ENCODE measurements around the gene RBM26.

RBM26 gene, protein sequence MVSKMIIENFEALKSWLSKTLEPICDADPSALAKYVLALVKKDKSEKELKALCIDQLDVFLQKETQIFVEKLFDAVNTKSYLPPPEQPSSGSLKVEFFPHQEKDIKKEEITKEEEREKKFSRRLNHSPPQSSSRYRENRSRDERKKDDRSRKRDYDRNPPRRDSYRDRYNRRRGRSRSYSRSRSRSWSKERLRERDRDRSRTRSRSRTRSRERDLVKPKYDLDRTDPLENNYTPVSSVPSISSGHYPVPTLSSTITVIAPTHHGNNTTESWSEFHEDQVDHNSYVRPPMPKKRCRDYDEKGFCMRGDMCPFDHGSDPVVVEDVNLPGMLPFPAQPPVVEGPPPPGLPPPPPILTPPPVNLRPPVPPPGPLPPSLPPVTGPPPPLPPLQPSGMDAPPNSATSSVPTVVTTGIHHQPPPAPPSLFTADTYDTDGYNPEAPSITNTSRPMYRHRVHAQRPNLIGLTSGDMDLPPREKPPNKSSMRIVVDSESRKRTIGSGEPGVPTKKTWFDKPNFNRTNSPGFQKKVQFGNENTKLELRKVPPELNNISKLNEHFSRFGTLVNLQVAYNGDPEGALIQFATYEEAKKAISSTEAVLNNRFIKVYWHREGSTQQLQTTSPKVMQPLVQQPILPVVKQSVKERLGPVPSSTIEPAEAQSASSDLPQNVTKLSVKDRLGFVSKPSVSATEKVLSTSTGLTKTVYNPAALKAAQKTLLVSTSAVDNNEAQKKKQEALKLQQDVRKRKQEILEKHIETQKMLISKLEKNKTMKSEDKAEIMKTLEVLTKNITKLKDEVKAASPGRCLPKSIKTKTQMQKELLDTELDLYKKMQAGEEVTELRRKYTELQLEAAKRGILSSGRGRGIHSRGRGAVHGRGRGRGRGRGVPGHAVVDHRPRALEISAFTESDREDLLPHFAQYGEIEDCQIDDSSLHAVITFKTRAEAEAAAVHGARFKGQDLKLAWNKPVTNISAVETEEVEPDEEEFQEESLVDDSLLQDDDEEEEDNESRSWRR

DNA sequence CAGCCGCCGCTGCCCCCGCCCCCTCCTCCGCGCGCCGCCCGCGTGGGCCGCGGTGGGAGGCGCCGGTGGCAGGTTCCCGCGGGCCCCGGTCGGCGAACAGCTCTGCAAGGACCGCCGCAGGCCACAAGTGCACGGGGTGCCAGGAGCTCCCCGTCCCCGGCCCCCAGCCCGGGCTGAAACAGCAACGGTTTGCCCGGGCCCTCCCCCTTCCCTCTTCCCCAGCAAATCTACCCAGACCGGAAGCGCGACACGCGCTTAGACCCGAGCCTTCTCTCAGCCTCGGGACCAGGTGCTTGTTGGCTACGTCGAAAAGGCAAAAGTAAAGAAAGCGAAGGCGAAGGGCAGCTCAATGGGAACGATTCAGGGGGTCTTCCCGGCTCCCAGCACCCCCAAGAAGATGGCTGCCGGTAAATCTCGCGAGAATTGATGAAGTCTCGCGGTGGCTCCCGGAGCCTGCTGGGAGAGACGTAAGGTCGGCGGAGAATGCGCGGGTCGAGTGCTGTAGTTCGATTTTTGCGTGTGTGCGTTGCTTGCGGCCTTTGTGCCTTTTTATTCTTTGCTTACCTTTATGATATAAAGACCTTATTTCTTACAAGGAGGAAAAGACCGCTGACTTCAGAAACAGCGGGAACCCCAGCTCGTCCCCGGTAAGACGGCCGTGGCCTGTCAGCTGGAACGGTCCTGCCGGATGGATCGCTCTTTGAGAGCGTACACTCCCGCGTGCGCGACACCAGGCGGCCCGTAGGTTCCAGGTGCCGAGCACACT lies at the start of gene RBM26:
Gene RBM26 (minus strand): TSS at position 425 of the 766 bp plus-strand sequence. CDS start 481 bp downstream, outside the sequence.
- Mint-ChIP-seq H3K27ac (peak within 1 kb of the TSS; percentile 99), H3K27me3 (ENCODE audit: low read depth, poor library complexity) (no peaks in the 10 kb centered on the region), H3K9me3 (no peaks in the 10 kb centered on the region), H3K4me3 (peak within 1 kb of the TSS; percentile 93), H3K4me1 (peaks cover 33% of the 10 kb centered on the region), H3K36me3 (ENCODE audit: low read depth) (peaks cover 9% of the 10 kb centered on the region)
- peak; percentile 93 for DNase-seq
- TF ChIP-seq, protein P1, sequence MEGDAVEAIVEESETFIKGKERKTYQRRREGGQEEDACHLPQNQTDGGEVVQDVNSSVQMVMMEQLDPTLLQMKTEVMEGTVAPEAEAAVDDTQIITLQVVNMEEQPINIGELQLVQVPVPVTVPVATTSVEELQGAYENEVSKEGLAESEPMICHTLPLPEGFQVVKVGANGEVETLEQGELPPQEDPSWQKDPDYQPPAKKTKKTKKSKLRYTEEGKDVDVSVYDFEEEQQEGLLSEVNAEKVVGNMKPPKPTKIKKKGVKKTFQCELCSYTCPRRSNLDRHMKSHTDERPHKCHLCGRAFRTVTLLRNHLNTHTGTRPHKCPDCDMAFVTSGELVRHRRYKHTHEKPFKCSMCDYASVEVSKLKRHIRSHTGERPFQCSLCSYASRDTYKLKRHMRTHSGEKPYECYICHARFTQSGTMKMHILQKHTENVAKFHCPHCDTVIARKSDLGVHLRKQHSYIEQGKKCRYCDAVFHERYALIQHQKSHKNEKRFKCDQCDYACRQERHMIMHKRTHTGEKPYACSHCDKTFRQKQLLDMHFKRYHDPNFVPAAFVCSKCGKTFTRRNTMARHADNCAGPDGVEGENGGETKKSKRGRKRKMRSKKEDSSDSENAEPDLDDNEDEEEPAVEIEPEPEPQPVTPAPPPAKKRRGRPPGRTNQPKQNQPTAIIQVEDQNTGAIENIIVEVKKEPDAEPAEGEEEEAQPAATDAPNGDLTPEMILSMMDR (IDR thresholded peaks at IDR 0.05), result no peak

DNA sequence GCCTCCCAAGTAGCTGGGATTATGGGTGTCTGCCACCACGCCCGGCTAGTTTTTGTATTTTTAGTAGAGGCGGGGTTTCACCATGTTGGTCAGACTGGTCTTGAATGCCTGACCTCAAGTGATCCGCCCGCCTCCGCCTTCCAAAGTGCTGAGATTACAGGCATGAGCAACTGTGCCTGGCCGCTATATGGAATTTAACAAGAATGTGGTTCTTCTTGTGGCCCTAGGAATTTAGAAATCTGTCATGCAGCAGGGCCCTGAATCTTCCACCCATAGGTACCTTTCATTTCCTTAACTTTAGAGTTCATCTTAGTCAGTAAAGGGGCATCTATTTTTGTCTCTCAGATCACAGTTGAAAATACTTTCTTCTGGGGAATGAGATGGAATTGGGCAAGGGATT lies 49.3 kb upstream of the RBM26 start:
- H3K36me3 Mint-ChIP-seq (ENCODE audit: low read depth), result no peaks in the 10 kb centered on the region
- H3K4me3 Mint-ChIP-seq, result no peak overlapping the region
- H3K27ac Mint-ChIP-seq, result no peak overlapping the region
- TF ChIP-seq, protein P1 (IDR thresholded peaks at IDR 0.05), result no peak
- H3K9me3 Mint-ChIP-seq, result no peaks in the 10 kb centered on the region
- no peak for DNase-seq
- H3K27me3 Mint-ChIP-seq (ENCODE audit: low read depth, poor library complexity), result no peaks in the 10 kb centered on the region
- peaks cover 29% of the 10 kb centered on the region for H3K4me1 Mint-ChIP-seq

DNA sequence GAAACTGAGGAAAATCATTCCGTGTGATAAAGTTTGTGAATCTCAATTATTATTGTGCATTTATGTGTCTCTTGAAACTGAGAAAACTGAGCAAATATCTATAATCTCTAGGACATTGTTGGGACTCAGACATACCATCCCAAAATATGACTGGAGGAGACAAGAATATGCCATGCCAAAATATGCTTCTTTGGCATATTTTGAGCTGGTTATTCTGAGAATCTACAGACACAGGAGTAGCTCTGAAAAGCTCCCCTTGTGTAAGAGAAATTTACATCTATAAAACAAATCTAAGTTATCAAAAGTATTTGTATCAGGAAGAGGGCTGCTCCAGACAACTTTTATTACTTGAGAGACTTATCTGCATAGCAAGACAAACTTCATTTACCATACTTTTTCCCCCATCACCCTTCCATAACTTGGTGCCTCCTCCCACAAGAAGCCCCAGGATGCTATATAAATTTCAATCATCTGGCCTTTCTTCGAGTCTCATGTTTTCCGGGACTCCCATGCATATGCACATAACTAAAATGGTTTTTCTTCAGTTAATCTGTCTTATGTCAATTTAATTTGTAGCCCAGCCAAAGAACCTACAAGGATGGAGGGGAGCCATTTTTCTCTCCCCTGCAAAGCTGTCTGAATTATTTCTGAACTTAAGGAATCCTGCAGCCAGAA lies 46.3 kb upstream of the RBM26 start:
- TF ChIP-seq, protein P1 (IDR thresholded peaks at IDR 0.05), result no peak
- Mint-ChIP-seq H3K27ac (no peak overlapping the region), H3K4me1 (peaks cover 14% of the 10 kb centered on the region), H3K36me3 (ENCODE audit: low read depth) (no peaks in the 10 kb centered on the region), H3K4me3 (no peak overlapping the region), H3K9me3 (no peaks in the 10 kb centered on the region), H3K27me3 (ENCODE audit: low read depth, poor library complexity) (no peaks in the 10 kb centered on the region)
- DNase-seq, result no peak

DNA sequence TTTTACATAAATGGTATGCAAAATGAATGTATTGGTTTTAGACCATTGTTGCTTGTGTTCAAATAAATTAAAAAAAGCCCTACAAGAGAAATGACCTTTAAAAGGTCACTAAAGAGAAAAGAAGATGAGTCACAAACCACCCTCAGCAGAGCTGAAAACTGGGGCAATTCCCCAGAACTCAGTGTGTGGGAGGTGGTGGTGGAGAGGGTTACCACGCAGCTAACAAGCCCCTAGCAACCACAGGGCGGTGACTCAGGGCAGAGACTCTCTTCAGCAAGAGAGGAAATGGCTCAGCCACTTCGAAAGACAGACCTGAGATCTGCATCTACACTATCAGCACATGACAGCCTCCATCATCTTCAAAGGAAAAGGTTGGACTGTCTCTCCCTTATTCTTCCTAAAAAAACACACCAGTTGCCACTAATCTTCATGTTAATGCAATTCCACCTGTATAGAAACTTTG lies 45.5 kb upstream of the RBM26 start:
- H3K4me3 Mint-ChIP-seq, result no peak overlapping the region
- no peak overlapping the region for H3K27ac Mint-ChIP-seq
- peaks cover 14% of the 10 kb centered on the region for H3K4me1 Mint-ChIP-seq
- no peak for DNase-seq
- peaks cover 3% of the 10 kb centered on the region for H3K27me3 Mint-ChIP-seq (ENCODE audit: low read depth, poor library complexity)
- no peaks in the 10 kb centered on the region for H3K9me3 Mint-ChIP-seq
- TF ChIP-seq, protein P1 (IDR thresholded peaks at IDR 0.05), result no peak
- no peaks in the 10 kb centered on the region for H3K36me3 Mint-ChIP-seq (ENCODE audit: low read depth)

- TF ChIP-seq, protein P1 (IDR thresholded peaks at IDR 0.05), result no peak
- H3K9me3 Mint-ChIP-seq, result no peaks in the 10 kb centered on the region
- peaks cover 6% of the 10 kb centered on the region for H3K27me3 Mint-ChIP-seq (ENCODE audit: low read depth, poor library complexity)
- no peaks in the 10 kb centered on the region for H3K36me3 Mint-ChIP-seq (ENCODE audit: low read depth)
- DNase-seq, result no peak
- no peak overlapping the region for H3K4me3 Mint-ChIP-seq
- H3K27ac Mint-ChIP-seq, result no peak overlapping the region
- H3K4me1 Mint-ChIP-seq, result peaks cover 14% of the 10 kb centered on the region
These were observed 44.1 kb upstream of the RBM26 start for GRCh38 chr13:79450110-79450509.

All from nephron progenitor cell (in vitro differentiated cells).